Activated CD4-positive, alpha-beta T cell treated with anti-CD3 and anti-CD28 coated beads for 1 hour (primary cell): ENCODE measurements around the gene KCNB1.

ENCODE experiments used
- DNase-seq: peaks from one replicate; pipeline ENCODE4 v3.0.0-alpha.2; 2020

Gene KCNB1

DNA sequence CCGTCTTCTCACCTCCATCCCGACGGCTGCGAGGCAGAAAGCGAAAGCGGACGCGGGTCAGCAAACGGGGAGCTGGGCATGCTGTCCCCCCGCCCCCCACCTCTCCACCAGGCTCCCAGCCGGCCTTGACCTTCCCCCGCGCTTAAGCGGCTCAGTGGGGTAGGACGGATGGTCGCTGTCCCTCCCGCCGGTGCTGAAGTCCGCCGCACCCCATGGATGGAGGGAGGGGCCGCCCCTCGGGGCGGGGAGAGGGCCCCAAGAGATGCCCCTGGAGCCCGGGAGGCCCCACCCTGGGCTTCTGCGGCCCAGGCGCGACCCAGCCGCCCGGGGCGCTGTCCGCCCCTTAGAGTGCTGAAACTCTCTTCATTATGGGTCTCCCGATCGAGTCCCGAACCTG is at the start of gene KCNB1:
TSS of gene KCNB1 (minus strand) at position 48 of the 397 bp plus-strand sequence. CDS start 188 bp downstream, outside the sequence.
- DNase-seq: peak; percentile 9

DNA sequence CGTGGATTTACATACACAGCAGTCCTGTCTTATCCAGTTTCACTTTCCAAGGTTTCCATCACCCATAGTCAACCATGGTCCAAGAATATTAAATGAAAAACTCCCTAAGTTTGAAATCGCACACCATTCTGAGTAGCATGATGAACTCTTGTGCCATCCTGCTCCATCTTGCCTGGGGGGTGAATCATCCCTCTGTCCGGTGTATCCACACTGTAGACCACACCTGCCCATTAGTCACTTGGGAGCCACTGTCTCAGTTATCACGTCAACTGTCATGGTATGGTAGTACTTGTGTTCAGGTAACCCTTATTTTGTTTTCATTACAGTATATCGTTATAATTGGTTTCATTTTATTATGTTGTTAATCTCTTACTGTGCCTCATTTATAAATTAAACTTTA is 47.0 kb upstream of the KCNB1 start:
- DNase-seq: no peak

DNA sequence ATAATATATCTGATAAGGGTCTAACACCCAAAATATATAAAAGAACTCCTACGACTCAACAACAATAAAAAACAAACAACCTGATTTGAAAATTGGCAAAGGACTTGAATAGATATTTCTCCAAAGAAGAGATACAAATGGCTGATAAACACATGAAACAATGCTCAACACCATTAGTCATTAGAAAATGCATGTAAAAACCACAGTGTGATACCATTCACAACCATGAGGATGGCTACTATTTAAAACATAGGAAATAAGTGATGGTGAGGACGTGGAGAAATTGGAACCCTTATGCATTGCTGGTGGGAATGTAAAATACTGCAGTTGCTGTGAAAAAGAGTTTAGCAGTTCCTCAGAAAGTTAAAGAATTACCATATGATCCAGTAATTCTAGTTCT is 44.1 kb upstream of the KCNB1 start:
- DNase-seq: no peak

DNA sequence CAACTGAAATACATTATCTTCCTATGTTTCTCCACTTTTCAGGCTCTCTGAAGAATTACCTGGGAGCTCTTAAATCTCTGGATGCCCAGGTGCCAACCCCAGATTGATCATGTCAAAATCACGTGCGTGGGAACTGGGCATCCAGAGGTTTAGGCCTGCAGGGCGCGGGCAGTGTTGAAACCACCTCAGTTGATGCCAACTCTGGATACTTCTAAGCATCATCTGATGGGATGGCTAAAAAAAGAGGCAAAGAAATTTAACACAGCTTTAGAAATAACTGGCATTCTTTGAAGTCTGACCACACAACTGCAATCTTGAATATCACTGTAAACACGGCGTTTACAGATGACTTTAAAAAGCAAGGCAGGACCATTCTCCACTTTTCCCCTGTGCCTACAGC is 43.6 kb upstream of the KCNB1 start:
- DNase-seq: no peak

GRCh38 chr20:49523767-49524360 is 41.4 kb upstream of the KCNB1 start:
- no peak for DNase-seq

- no peak for DNase-seq
Measured at GRCh38 chr20:49521356-49521755, 38.9 kb upstream of the KCNB1 start.

GRCh38 chr20:49519777-49520359 is 37.4 kb upstream of the KCNB1 start:
- no peak for DNase-seq

DNA sequence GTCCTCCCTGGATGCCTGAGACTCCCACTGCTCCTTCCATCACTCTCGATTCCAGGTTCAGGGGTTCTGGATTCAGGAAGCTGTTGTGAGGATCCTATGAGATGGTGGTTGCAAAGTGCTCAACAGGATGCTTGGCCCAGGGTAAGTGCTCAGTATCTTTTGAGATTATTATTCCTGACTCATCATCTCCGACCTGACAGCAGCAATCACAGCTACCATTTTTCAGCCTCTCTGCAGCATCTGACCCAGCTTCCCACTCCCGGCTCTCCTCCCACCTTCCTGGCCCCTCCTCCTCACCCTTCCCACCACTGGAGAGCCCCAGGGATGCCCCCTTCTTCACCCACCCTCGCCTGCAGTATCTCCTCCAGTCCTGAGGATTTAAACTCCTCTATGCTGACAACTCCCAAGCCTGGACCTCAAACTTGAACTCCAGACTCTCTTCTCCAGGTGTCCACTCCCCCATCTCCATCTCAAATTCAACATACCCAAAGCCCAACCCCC is 36.8 kb upstream of the KCNB1 start:
- DNase-seq: no peak

GRCh38 chr20:49518576-49518975 is 36.1 kb upstream of the KCNB1 start:
- DNase-seq: no peak

DNA sequence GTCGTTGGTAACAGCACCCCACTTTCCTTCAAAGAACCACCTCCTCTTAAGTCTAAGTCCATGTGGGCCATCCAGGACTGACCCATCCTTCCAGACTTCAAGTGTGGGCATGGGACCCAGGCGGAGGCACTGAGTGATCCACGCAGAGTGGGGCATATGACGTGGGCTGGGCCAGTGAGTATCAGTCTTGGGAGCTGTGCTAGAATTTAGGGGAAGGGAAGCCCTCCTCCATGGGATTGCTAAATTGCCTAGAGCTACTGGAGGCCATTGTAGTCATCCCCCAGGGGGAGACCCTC is 35.3 kb upstream of the KCNB1 start:
- no peak for DNase-seq

DNA sequence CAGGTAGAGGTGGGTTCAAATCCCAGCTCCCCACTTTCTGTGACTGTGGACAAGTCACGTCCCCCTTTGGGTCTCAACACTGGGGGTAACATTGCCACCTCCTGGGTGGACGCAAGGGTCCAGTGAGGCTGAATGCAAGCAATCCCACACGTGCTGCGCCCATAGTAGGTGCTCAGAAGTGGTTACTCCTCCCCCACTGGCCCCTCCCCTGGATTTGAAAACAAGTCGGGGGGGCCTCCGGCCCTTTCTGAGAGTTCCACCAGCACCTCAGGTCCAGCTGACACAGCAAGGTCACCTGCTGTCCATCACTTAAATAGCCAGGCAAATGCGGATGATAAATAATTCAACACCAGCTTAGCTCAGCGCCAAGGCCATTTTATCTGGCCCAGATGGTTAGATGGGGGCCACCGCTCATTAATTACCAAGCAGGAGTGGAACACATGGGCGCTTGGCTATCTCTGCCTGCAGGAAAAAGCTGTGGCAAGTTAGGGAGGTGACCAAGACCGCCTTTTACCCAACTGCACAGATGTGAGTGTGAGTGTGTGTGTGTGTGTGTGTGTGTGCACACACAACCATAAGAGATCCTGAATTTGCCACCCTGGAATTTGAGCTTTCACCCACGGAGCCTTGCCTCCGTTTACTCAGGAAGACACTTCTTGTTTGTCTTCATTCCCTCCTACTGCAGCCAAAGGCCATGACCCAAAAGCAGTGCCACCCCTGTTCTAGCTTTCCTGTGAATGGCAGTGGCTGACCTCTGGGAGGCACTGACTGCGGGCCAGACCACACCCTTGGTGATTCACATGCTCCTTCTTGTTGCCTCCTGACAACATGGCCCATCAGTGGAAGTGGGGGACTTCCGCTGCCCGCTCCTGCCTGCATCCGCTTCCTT is 34.7 kb upstream of the KCNB1 start:
- DNase-seq: no peak

- DNase-seq: no peak
Measured at GRCh38 chr20:49515586-49515985, 33.1 kb upstream of the KCNB1 start.

DNA sequence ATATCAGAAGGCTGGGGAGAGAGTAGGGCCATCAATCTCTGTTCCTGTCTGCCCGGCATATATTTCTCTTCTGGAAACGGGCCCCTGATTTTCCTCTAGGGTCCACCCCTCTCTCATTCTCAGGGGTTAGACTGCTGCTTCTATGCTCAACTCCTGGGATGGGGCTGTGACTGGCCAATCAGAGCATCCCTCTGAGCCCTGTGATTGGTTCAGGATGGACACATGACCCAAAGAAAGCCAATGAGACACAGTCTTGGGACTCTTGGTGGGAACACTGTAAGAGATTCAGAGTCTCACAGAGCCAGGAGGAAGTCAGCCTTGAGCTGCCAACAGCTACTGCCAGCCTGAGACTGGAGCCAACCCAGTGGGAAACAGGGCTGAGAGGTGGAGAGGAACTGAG is 31.0 kb upstream of the KCNB1 start:
- no peak for DNase-seq

- DNase-seq: no peak
Measured at GRCh38 chr20:49513009-49513408, 30.5 kb upstream of the KCNB1 start.

DNA sequence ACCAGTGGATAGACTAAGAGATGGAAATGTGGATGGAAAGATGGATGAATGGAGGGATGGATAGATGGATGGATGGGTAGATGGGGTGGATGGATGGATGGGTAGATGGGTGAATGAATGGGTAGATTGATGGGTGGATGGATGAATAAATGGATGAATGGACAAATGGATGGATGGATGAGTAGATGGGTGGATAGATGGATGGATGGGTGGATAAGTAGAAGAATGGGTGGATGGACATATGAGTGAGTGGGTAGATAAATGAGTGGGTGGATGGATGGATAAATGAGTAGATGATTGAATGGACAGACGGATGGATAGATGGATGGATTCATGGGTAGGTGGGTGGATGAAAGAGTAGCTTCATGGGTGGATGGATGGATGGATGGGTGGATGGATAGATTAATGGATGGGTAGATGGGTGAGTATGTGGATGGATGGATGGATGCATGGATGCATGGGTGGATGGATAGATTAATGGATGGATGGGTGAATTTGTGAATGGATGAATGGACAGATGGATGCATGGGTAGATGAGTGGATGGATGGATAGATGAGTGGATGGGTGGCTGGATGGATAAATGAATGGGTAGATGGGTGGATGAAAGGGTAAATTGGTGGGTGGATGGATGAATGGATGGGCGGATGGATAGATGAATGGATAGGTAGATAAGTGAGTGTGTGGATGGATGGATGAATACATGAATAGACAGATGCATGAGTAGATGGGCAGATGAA is 29.5 kb upstream of the KCNB1 start:
- no peak for DNase-seq

DNA sequence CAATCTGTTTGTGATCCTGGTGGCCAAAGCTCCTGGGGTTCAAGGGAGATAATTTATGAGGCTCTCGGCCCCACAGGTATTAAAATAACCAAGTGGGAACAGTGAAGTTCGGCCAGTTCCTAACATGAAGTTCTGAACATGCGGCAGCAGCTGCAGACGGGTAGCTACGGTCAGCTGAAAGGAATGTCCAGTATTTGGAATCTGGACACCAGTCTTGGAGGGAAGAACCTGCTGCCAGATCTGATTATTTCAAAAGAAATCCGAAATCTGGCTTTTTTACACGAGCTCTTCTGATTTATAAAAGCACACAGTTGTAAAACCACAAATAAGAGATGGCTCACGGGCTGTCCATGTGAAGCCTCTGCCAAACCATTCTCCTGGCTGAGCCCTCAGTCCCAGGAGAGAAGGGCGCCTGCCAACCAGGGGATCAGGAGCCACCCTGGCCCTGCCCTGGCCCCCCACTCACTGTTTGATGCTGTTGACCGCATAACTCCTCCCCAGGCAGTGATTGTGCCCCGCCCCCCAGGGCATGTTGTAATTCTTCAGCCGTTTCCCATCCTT is 28.2 kb upstream of the KCNB1 start:
- DNase-seq: no peak

GRCh38 chr20:49508435-49509199 is 26.1 kb upstream of the KCNB1 start:
- DNase-seq: no peak

DNA sequence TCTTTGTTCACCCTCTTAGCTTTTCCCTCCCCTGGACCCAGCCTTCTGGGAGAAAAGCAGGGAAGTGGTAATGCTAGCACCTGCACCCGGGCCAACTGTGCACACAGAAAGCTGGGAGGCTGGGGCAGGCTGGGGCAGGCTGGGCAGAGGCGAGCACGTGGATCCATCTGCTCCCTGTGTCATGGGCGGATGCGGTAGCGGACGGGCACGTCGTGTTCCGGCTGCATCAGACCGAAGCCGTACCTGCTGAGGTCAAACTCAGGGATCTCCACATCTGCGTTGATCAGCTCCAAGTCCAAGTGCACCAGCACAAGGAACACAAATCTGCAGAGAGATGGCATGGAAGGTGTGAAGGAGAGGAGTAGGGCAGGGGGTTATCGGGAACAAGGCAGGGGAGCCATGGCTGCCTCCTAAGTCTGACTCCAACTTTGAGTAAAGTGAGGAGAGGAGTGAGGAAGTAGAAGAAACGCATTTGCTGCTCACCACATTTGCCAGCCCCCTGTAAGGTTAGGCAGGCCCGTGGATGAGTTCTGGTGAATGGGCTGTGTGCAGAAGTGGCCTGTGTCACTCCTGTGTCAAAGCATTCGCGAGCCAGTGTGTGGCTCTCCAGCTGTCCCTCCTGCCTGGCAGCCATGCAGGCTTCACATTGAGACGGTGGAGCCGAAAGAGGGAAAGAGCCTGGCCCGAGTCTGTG is 25.4 kb upstream of the KCNB1 start:
- no peak for DNase-seq

DNA sequence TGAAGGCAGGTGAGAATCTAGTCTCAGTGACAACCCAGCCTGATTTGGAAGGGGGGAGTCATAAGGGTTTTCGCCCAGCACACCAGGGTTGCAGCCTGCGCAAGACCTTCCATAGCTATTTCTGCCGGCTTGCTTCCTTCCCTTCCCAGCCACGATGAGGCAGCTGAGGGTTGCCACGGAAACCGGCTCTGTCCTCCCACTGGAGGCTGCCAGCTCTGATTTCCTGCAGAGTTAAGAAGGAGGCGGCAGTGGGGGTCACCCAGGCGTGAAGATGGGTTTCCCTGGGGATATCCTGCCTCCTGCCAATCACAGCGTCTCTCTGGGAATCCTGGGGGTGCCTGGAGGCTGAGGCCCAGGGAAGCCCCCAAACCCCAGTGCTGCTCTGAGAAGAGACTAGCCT is 23.1 kb upstream of the KCNB1 start:
- DNase-seq: no peak

DNA sequence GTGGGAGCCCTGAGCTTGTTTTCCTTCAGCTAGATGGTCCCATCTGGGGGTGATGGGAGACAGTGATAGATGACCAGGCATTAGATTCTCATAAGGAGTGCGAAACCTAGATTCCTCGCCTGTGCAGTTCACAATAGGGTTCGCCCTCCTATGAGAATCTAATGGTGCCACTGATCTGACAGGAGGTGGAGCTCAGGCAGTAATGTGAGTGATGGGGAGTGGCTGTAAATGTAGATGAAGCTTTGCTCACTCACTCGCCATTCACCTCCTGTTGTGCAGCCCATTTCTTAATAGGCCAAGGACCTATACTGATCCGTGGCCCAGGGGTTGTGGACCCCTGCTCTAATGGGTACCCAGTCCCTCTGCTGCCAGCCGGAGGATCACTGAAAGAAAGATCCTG is 20.7 kb upstream of the KCNB1 start:
- DNase-seq: no peak

- no peak for DNase-seq
Measured at GRCh38 chr20:49501917-49502316, 19.4 kb upstream of the KCNB1 start.

DNA sequence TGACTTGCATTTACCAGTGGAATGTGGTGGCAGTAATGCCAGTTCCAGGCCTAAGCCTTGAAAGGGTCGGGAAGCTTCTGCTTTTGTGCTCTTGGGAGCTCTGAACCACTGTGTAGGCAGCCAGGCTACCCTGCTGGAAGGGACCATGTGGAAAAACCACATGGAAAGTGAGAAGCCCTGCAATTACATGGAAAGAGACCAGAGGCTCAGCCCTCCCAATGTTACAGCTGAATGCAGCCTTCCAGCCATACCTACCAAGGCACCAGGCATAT is 14.9 kb upstream of the KCNB1 start:
- no peak for DNase-seq
